ENCODE data around the gene SOX18. TPM values are rescaled to one million over a fixed set of nuclear protein-coding genes. Genes with fewer than 3 reads are reported as not detected.

SOX18 gene
- total and polyA plus RNA-seq, 2 donors (not counting 1 experiment from before 2014, with no cell fraction given): not detected

DNA sequence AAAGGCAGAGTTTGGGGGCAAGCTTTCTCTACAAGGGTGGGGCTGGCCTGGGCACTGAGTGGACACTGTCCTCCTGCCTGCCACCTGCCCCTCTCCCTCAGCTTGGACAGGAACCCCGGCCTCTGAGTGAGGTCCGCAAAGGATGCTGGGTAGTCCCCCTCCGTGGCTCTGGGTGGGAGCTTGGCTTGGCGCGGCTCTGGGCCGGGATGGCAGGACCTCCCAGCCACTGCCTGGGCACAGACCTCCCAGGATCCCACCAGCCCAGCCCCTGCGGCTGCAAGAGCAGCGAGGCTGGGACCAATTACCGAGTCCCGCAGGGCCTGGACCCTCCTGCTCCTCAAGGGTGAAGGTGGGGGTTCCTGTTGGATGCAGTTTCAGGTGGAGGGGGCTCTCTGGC, 2.9 kb upstream of the SOX18 start:
- no peak overlapping the region for H3K4me3 ChIP-seq (replicated peaks in 1 of 4; ENCODE audit: control extremely low read depth in 1 of 4, insufficient read depth in 1 of 4, low read depth in 3 of 4, low read length in 4 of 4)
- no peaks in the 10 kb centered on the region for H3K79me2 ChIP-seq (ENCODE audit: control insufficient read depth, insufficient read depth, low read length)
- H2AFZ ChIP-seq (ENCODE audit: low read length): no peak overlapping the region
- no peak for TF ChIP-seq EZH2 (IDR thresholded peaks at IDR 0.05; ENCODE audit: low read length, missing control alignments)
- TF ChIP-seq, protein P1, sequence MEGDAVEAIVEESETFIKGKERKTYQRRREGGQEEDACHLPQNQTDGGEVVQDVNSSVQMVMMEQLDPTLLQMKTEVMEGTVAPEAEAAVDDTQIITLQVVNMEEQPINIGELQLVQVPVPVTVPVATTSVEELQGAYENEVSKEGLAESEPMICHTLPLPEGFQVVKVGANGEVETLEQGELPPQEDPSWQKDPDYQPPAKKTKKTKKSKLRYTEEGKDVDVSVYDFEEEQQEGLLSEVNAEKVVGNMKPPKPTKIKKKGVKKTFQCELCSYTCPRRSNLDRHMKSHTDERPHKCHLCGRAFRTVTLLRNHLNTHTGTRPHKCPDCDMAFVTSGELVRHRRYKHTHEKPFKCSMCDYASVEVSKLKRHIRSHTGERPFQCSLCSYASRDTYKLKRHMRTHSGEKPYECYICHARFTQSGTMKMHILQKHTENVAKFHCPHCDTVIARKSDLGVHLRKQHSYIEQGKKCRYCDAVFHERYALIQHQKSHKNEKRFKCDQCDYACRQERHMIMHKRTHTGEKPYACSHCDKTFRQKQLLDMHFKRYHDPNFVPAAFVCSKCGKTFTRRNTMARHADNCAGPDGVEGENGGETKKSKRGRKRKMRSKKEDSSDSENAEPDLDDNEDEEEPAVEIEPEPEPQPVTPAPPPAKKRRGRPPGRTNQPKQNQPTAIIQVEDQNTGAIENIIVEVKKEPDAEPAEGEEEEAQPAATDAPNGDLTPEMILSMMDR (conservative IDR thresholded peaks at IDR 0.05 in 1 of 2, IDR thresholded peaks at IDR 0.05 in 1 of 2; ENCODE audit: low read depth in 1 of 2, low read length in 2 of 2): no peak
- H3K4me1 ChIP-seq (ENCODE audit: control insufficient read depth, extremely low read depth, insufficient read depth, low read length): no peaks in the 10 kb centered on the region
- H3K9ac ChIP-seq (ENCODE audit: insufficient read depth, low read length): no peak overlapping the region
- no peaks in the 10 kb centered on the region for H4K20me1 ChIP-seq (ENCODE audit: control insufficient read depth, extremely low read depth, insufficient read depth, low read length)
- no peaks in the 10 kb centered on the region for H3K36me3 ChIP-seq (ENCODE audit: control insufficient read depth, insufficient read depth, low read length)
- H3K9me3 ChIP-seq (ENCODE audit: control insufficient read depth, insufficient read depth, low read depth, low read length): no peaks in the 10 kb centered on the region
- peaks cover 8% of the 10 kb centered on the region for H3K27me3 ChIP-seq (ENCODE audit: control insufficient read depth, insufficient read depth, low read length)
- no peak for DNase-seq (ENCODE audit: low read depth in 2 of 2)
- H3K27ac ChIP-seq (ENCODE audit: insufficient read depth, low read length): no peak overlapping the region
- no peak overlapping the region for H3K4me2 ChIP-seq (ENCODE audit: extremely low read depth, insufficient read depth, low read length)

DNA sequence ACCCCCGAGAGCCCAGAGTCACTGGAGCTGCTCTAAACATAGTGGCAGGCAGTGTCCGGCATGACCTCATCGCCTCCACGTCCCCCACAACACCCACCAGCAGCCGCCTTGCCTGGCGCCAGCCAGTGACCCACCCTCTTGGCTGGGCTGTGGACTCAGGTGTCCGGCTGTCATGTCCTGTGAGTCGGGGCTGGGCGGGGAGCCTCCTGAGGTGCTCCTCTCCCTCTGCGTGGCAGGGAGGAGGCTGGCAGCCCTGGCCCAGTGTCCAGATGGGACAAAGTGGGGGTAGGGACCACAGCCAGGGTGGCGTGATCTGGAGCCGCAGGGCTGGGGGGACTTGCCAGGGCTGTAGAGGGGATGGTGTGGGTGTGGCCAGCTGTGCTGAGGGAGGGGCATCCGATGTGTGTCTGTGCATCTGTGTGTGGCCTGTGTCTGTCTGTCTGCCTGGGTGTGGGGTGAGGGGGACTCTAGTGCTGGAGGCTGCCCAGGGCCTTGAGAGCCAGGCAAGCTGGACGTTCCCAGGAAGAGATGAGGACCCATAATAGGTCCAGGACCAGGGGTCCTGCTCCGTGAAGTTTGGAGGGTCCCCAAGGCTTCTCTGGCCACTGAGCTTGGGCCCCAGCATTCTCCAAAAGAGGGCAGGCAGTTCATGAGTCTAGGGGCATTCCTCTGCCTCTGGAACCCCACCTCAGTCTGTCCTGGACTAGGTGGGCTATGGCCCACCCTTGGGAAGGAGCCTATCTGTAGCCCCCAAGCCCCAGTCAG, 2.3 kb upstream of the SOX18 start:
- no peak overlapping the region for H3K4me3 ChIP-seq (replicated peaks in 1 of 4; ENCODE audit: control extremely low read depth in 1 of 4, insufficient read depth in 1 of 4, low read depth in 3 of 4, low read length in 4 of 4)
- DNase-seq (ENCODE audit: low read depth in 2 of 2): no peak
- H4K20me1 ChIP-seq (ENCODE audit: control insufficient read depth, extremely low read depth, insufficient read depth, low read length): no peaks in the 10 kb centered on the region
- H3K36me3 ChIP-seq (ENCODE audit: control insufficient read depth, insufficient read depth, low read length): no peaks in the 10 kb centered on the region
- H3K27me3 ChIP-seq (ENCODE audit: control insufficient read depth, insufficient read depth, low read length): peaks cover 11% of the 10 kb centered on the region
- H3K4me2 ChIP-seq (ENCODE audit: extremely low read depth, insufficient read depth, low read length): no peak overlapping the region
- H3K27ac ChIP-seq (ENCODE audit: insufficient read depth, low read length): no peak overlapping the region
- H3K4me1 ChIP-seq (ENCODE audit: control insufficient read depth, extremely low read depth, insufficient read depth, low read length): no peaks in the 10 kb centered on the region
- H3K9me3 ChIP-seq (ENCODE audit: control insufficient read depth, insufficient read depth, low read depth, low read length): no peaks in the 10 kb centered on the region
- no peak for TF ChIP-seq EZH2 (IDR thresholded peaks at IDR 0.05; ENCODE audit: low read length, missing control alignments)
- TF ChIP-seq, protein P1 (conservative IDR thresholded peaks at IDR 0.05 in 1 of 2, IDR thresholded peaks at IDR 0.05 in 1 of 2; ENCODE audit: low read depth in 1 of 2, low read length in 2 of 2): no peak
- H3K79me2 ChIP-seq (ENCODE audit: control insufficient read depth, insufficient read depth, low read length): no peaks in the 10 kb centered on the region
- H2AFZ ChIP-seq (ENCODE audit: low read length): no peak overlapping the region
- H3K9ac ChIP-seq (ENCODE audit: insufficient read depth, low read length): no peak overlapping the region

DNA sequence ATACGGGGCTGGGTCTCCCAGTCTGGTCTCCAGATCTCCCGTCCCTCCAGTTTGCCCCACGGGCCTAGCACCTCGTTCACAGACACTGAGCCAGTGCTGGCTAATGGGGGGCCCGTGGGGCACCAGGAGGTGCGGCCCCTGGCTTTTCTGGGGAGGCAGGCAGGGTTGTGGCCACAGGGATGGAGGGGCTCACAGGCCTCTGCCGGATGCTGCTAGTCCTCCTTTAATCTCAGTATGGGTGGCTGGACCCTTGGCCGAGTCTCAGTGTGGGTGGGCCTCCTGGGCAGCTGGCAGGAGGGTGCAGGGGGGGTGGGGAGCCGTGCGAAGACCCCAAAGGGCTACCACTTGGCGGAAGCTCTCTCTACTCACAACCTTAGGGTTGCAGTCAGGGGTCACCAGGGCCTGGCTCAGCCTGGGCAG, 1.6 kb upstream of the SOX18 start:
- Histone ChIP-seq H3K27ac (ENCODE audit: insufficient read depth, low read length) (no peak overlapping the region), H3K79me2 (ENCODE audit: control insufficient read depth, insufficient read depth, low read length) (no peaks in the 10 kb centered on the region)
- no peak for TF ChIP-seq EZH2 (IDR thresholded peaks at IDR 0.05; ENCODE audit: low read length, missing control alignments)
- TF ChIP-seq, protein P1 (conservative IDR thresholded peaks at IDR 0.05 in 1 of 2, IDR thresholded peaks at IDR 0.05 in 1 of 2; ENCODE audit: low read depth in 1 of 2, low read length in 2 of 2): no peak

More for the DNA sequence above, 1.6 kb upstream of the SOX18 start:
- Histone ChIP-seq H3K4me1 (ENCODE audit: control insufficient read depth, extremely low read depth, insufficient read depth, low read length) (no peaks in the 10 kb centered on the region), H3K27me3 (ENCODE audit: control insufficient read depth, insufficient read depth, low read length) (peaks cover 11% of the 10 kb centered on the region), H3K4me3 (replicated peaks in 1 of 4; ENCODE audit: control extremely low read depth in 1 of 4, insufficient read depth in 1 of 4, low read depth in 3 of 4, low read length in 4 of 4) (no peak overlapping the region), H3K36me3 (ENCODE audit: control insufficient read depth, insufficient read depth, low read length) (no peaks in the 10 kb centered on the region), H3K9ac (ENCODE audit: insufficient read depth, low read length) (no peak overlapping the region), H4K20me1 (ENCODE audit: control insufficient read depth, extremely low read depth, insufficient read depth, low read length) (no peaks in the 10 kb centered on the region), H3K9me3 (ENCODE audit: control insufficient read depth, insufficient read depth, low read depth, low read length) (no peaks in the 10 kb centered on the region), H2AFZ (ENCODE audit: low read length) (no peak overlapping the region), H3K4me2 (ENCODE audit: extremely low read depth, insufficient read depth, low read length) (no peak overlapping the region)
- no peak for DNase-seq (ENCODE audit: low read depth in 2 of 2)

Data from fibroblast of lung (primary cell).